Measurements from ENCODE around the gene CTNNA3. TPM values are rescaled to one million over a fixed set of nuclear protein-coding genes. Genes with fewer than 3 reads are reported as not detected.

Gene CTNNA3
- polyA plus RNA-seq, 1 donor from 2014 or later = 0.14 TPM

DNA sequence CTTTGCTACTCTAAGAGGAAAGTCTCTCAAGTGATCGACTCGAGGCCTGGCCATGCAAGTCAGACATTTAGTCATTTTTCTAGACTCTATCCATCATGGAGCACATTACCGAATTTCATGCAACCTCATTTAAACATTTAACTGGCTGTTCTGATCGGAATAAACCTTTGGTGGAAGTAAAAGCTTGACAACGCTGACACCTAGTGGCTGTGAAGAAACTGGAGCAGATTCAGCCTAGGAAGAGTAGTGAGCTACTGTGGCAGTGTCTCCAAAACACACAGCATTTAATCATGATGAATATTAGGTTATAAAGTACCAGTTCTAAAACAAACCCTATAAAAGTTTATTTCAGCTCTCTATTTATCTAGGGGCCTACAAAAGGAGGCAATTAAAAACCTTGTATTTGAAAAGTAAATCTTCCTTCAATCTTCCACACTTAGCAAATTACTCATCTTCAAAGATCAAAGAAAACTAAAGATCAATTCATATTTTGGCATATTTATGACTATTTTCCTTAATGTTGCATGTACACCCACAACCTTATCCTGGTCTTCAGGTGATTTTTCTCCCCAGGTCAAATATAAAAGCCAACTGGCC, 175.0 kb downstream of the CTNNA3 start:
- no peaks in the 10 kb centered on the region for H3K79me2 ChIP-seq (replicated peaks; ENCODE audit: insufficient read depth, low read length)
- H3K4me2 ChIP-seq (ENCODE audit: low read length) = no peak overlapping the region
- H3K9me3 ChIP-seq (ENCODE audit: low read length) = no peaks in the 10 kb centered on the region
- no peaks in the 10 kb centered on the region for H3K27me3 ChIP-seq (ENCODE audit: insufficient read depth, low read depth, low read length)
- no peak overlapping the region for H3K27ac ChIP-seq (ENCODE audit: low read length)
- TF ChIP-seq RAD21 (conservative IDR thresholded peaks at IDR 0.05) = peak; percentile 94
- TF ChIP-seq EP300 (conservative IDR thresholded peaks at IDR 0.05; ENCODE audit: poor library complexity, severe bottlenecking) = no peak
- TF ChIP-seq, protein P1, sequence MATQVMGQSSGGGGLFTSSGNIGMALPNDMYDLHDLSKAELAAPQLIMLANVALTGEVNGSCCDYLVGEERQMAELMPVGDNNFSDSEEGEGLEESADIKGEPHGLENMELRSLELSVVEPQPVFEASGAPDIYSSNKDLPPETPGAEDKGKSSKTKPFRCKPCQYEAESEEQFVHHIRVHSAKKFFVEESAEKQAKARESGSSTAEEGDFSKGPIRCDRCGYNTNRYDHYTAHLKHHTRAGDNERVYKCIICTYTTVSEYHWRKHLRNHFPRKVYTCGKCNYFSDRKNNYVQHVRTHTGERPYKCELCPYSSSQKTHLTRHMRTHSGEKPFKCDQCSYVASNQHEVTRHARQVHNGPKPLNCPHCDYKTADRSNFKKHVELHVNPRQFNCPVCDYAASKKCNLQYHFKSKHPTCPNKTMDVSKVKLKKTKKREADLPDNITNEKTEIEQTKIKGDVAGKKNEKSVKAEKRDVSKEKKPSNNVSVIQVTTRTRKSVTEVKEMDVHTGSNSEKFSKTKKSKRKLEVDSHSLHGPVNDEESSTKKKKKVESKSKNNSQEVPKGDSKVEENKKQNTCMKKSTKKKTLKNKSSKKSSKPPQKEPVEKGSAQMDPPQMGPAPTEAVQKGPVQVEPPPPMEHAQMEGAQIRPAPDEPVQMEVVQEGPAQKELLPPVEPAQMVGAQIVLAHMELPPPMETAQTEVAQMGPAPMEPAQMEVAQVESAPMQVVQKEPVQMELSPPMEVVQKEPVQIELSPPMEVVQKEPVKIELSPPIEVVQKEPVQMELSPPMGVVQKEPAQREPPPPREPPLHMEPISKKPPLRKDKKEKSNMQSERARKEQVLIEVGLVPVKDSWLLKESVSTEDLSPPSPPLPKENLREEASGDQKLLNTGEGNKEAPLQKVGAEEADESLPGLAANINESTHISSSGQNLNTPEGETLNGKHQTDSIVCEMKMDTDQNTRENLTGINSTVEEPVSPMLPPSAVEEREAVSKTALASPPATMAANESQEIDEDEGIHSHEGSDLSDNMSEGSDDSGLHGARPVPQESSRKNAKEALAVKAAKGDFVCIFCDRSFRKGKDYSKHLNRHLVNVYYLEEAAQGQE (IDR thresholded peaks at IDR 0.05; ENCODE audit: borderline replicate concordance) = no peak
- TF ChIP-seq EZH2 (IDR thresholded peaks at IDR 0.05; ENCODE audit: borderline replicate concordance, insufficient read depth, low read length, poor library complexity, severe bottlenecking) = no peak
- TF ChIP-seq POLR2AphosphoS5 (IDR thresholded peaks at IDR 0.05) = no peak
- peak; percentile 88 for TF ChIP-seq SMC3 (conservative IDR thresholded peaks at IDR 0.05; ENCODE audit: poor library complexity)
- TF ChIP-seq, protein P2, sequence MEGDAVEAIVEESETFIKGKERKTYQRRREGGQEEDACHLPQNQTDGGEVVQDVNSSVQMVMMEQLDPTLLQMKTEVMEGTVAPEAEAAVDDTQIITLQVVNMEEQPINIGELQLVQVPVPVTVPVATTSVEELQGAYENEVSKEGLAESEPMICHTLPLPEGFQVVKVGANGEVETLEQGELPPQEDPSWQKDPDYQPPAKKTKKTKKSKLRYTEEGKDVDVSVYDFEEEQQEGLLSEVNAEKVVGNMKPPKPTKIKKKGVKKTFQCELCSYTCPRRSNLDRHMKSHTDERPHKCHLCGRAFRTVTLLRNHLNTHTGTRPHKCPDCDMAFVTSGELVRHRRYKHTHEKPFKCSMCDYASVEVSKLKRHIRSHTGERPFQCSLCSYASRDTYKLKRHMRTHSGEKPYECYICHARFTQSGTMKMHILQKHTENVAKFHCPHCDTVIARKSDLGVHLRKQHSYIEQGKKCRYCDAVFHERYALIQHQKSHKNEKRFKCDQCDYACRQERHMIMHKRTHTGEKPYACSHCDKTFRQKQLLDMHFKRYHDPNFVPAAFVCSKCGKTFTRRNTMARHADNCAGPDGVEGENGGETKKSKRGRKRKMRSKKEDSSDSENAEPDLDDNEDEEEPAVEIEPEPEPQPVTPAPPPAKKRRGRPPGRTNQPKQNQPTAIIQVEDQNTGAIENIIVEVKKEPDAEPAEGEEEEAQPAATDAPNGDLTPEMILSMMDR (IDR thresholded peaks at IDR 0.05; ENCODE audit: poor library complexity, severe bottlenecking) = peak; percentile 90
- no peak for TF ChIP-seq TAF1 (IDR thresholded peaks at IDR 0.05; ENCODE audit: low read depth)
- no peak overlapping the region for H2AFZ ChIP-seq (ENCODE audit: low read depth, low read length)
- H3K9me2 ChIP-seq (ENCODE audit: insufficient read depth, low read length) = no peaks in the 10 kb centered on the region
- no peaks in the 10 kb centered on the region for H3F3A ChIP-seq (ENCODE audit: insufficient read depth, low read length, poor library complexity, severe bottlenecking)
- no peak overlapping the region for H3K9ac ChIP-seq (ENCODE audit: low read length)
- H3K4me3 ChIP-seq (ENCODE audit: low read length) = no peak overlapping the region
- no peaks in the 10 kb centered on the region for H3K36me3 ChIP-seq (ENCODE audit: insufficient read depth, low read length)
- H4K20me1 ChIP-seq (ENCODE audit: insufficient read depth) = no peaks in the 10 kb centered on the region

DNA sequence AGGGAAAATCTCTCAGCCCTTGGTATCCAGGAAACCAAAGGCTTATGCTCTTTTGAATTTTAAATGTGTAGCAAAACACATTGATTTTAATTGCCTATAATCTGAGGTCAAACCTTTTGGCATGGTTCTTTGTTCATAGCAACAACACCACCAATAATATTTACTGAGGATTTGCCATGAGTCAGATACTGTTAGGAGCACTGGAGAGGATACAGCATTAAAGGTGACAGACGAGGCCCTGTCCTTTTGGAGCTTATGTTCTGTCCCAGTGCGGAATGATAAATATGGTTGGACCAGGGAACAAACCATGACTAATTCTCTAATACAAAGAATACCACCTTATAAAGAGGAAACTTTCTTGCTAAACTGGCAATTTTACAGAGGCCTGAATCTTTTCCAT, 176.6 kb downstream of the CTNNA3 start:
- no peaks in the 10 kb centered on the region for H3K79me2 ChIP-seq (replicated peaks; ENCODE audit: insufficient read depth, low read length)
- H2AFZ ChIP-seq (ENCODE audit: low read depth, low read length) = no peak overlapping the region
- H3K4me3 ChIP-seq (ENCODE audit: low read length) = no peak overlapping the region
- no peaks in the 10 kb centered on the region for H3K27me3 ChIP-seq (ENCODE audit: insufficient read depth, low read depth, low read length)
- no peak overlapping the region for H3K27ac ChIP-seq (ENCODE audit: low read length)
- H3K9me3 ChIP-seq (ENCODE audit: low read length) = no peaks in the 10 kb centered on the region
- H3K36me3 ChIP-seq (ENCODE audit: insufficient read depth, low read length) = no peaks in the 10 kb centered on the region
- no peaks in the 10 kb centered on the region for H4K20me1 ChIP-seq (ENCODE audit: insufficient read depth)
- TF ChIP-seq TAF1 (IDR thresholded peaks at IDR 0.05; ENCODE audit: low read depth) (no peak), POLR2AphosphoS5 (IDR thresholded peaks at IDR 0.05) (no peak), RAD21 (conservative IDR thresholded peaks at IDR 0.05) (no peak), MXI1 (conservative IDR thresholded peaks at IDR 0.05; ENCODE audit: poor library complexity, severe bottlenecking) (no peak), EZH2 (IDR thresholded peaks at IDR 0.05; ENCODE audit: borderline replicate concordance, insufficient read depth, low read length, poor library complexity, severe bottlenecking) (no peak), SMC3 (conservative IDR thresholded peaks at IDR 0.05; ENCODE audit: poor library complexity) (no peak), EP300 (conservative IDR thresholded peaks at IDR 0.05; ENCODE audit: poor library complexity, severe bottlenecking) (no peak)
- TF ChIP-seq, protein P2 (IDR thresholded peaks at IDR 0.05; ENCODE audit: poor library complexity, severe bottlenecking) = no peak
- TF ChIP-seq, protein P1 (IDR thresholded peaks at IDR 0.05; ENCODE audit: borderline replicate concordance) = no peak
- no peak overlapping the region for H3K4me2 ChIP-seq (ENCODE audit: low read length)
- no peak overlapping the region for H3K9ac ChIP-seq (ENCODE audit: low read length)
- H3K9me2 ChIP-seq (ENCODE audit: insufficient read depth, low read length) = no peaks in the 10 kb centered on the region
- no peaks in the 10 kb centered on the region for H3F3A ChIP-seq (ENCODE audit: insufficient read depth, low read length, poor library complexity, severe bottlenecking)
